Neural progenitor cell (in vitro differentiated cells): ENCODE measurements around the gene VAV2. TPM values are rescaled to one million over a fixed set of nuclear protein-coding genes. Genes with fewer than 3 reads are reported as not detected.

Source experiments
- DNase-seq: peaks from one replicate; pipeline ENCODE4 v3.0.0-alpha.2; 2016; ENCODE audit warnings: low spot score
- H2AFZ ChIP-seq: fragments of 200-600 bp; sonication (generic); replicated peaks from 2 replicates; pipeline ENCODE4 v1.6.1; 2016; ENCODE audit warnings: antibody characterized with exemption
- H3F3A ChIP-seq: fragments of 200-600 bp; sonication (generic); 2 replicates; pipeline ENCODE4 v1.6.1; 2016; ENCODE audit warnings: antibody characterized with exemption, low read depth
- H3K27ac ChIP-seq: fragments of 200-600 bp; sonication (generic); 2 replicates; pipeline ENCODE4 v1.5.1; 2016; ENCODE audit warnings: mild to moderate bottlenecking
- H3K27me3 ChIP-seq: fragments of 200-600 bp; sonication (generic); 2 replicates; pipeline ENCODE4 v1.6.1; 2016; ENCODE audit warnings: mild to moderate bottlenecking, moderate library complexity
- H3K36me3 ChIP-seq: fragments of 200-600 bp; sonication (generic); 2 replicates; pipeline ENCODE4 v1.5.1; 2016
- H3K4me1 ChIP-seq: fragments of 200-600 bp; sonication (generic); 2 replicates; pipeline ENCODE4 v1.6.1; 2016; ENCODE audit warnings: mixed run types
- H3K4me2 ChIP-seq: fragments of 200-600 bp; sonication (generic); 2 replicates; pipeline ENCODE4 v1.6.1; 2016
- H3K4me3 ChIP-seq: fragments of 200-600 bp; sonication (generic); 2 replicates; pipeline ENCODE4 v1.5.1; 2016
- H3K79me2 ChIP-seq: fragments of 200-600 bp; sonication (generic); 2 replicates; pipeline ENCODE4 v1.6.1; 2016; ENCODE audit warnings: low read depth
- H3K9ac ChIP-seq: fragments of 200-600 bp; sonication (generic); 2 replicates; pipeline ENCODE4 v1.6.1; 2016
- H3K9me3 ChIP-seq: fragments of 200-600 bp; sonication (generic); 2 replicates; pipeline ENCODE4 v1.5.1; 2016; ENCODE audit warnings: low read depth
- H4K20me1 ChIP-seq: fragments of 200-600 bp; sonication (generic); 2 replicates; pipeline ENCODE4 v1.6.1; 2016; ENCODE audit warnings: low read depth
- H3K27ac Mint-ChIP-seq: 3 replicates; pipeline ENCODE4 v1.8.0; 2021; ENCODE audit warnings: mixed read lengths
- H3K27me3 Mint-ChIP-seq: 2 replicates; pipeline ENCODE4 v1.8.0; 2022; ENCODE audit warnings: low read depth, mild to moderate bottlenecking, inconsistent platforms, moderate library complexity, mixed read lengths; ENCODE audit not compliant: insufficient read depth
- H3K36me3 Mint-ChIP-seq: 3 replicates; pipeline ENCODE4 v1.8.0; 2021; ENCODE audit warnings: mixed read lengths
- H3K4me1 Mint-ChIP-seq: 3 replicates; pipeline ENCODE4 v1.8.0; 2021; ENCODE audit warnings: mixed read lengths
- H3K4me3 Mint-ChIP-seq: 3 replicates; pipeline ENCODE4 v1.8.0; 2021; ENCODE audit warnings: mild to moderate bottlenecking, moderate library complexity, mixed read lengths
- H3K9me3 Mint-ChIP-seq: 3 replicates; pipeline ENCODE4 v1.8.0; 2020; ENCODE audit warnings: mixed read lengths
- CTCF ChIP-seq: fragments of 200-600 bp; sonication (generic); IDR thresholded peaks from 2 replicates; pipeline ENCODE4 v1.5.1; 2017; ENCODE audit warnings: antibody characterized with exemption, mild to moderate bottlenecking
- EZH2 ChIP-seq: fragments of 200-600 bp; sonication (generic); IDR thresholded peaks from 2 replicates; pipeline ENCODE4 v1.6.1; 2017; ENCODE audit warnings: antibody characterized with exemption, mild to moderate bottlenecking, moderate library complexity
- EZH2phosphoT487 ChIP-seq: fragments of 200-600 bp; sonication (generic); IDR thresholded peaks from 2 replicates; pipeline ENCODE4 v1.6.1; 2017; ENCODE audit warnings: antibody characterized with exemption
- total RNA-seq: library from RNA; depleted of rRNA; stranded (reverse); fragments of >200 nt; gene quantifications from 2 replicates; pipeline ENCODE4 v1.2.3, GENCODE V29; 2015; ENCODE audit warnings: low replicate concordance

The VAV2 gene
- total RNA-seq, 1 donor from 2014 or later, result 12.9 TPM

GRCh38 chr9:133742251-133742650 is 249.9 kb downstream of the VAV2 start:
- H3K27ac ChIP-seq, result no peak overlapping the region
- no peak overlapping the region for H3K4me3 Mint-ChIP-seq
- no peaks in the 10 kb centered on the region for H3K9me3 Mint-ChIP-seq
- no peaks in the 10 kb centered on the region for H3K36me3 Mint-ChIP-seq
- H4K20me1 ChIP-seq, result no peaks in the 10 kb centered on the region
- H3K4me1 ChIP-seq, result peaks cover 13% of the 10 kb centered on the region
- H3K4me2 ChIP-seq, result no peak overlapping the region
- no peak for TF ChIP-seq EZH2phosphoT487
- TF ChIP-seq CTCF, result no peak
- TF ChIP-seq EZH2, result no peak
- no peaks in the 10 kb centered on the region for H3K36me3 ChIP-seq
- no peaks in the 10 kb centered on the region for H3K27me3 ChIP-seq
- no peak for DNase-seq
- no peak overlapping the region for H3K4me3 ChIP-seq
- peaks cover 2% of the 10 kb centered on the region for H3K27me3 Mint-ChIP-seq
- no peaks in the 10 kb centered on the region for H3F3A ChIP-seq
- H3K9me3 ChIP-seq, result no peaks in the 10 kb centered on the region
- no peaks in the 10 kb centered on the region for H3K79me2 ChIP-seq
- no peak overlapping the region for H3K27ac Mint-ChIP-seq
- no peak overlapping the region for H2AFZ ChIP-seq
- no peak overlapping the region for H3K9ac ChIP-seq
- peaks cover 17% of the 10 kb centered on the region for H3K4me1 Mint-ChIP-seq

- TF ChIP-seq EZH2 (no peak), CTCF (no peak), EZH2phosphoT487 (no peak)
- Histone ChIP-seq H3F3A (no peaks in the 10 kb centered on the region), H3K4me1 (peaks cover 13% of the 10 kb centered on the region), H3K27ac (no peak overlapping the region), H3K36me3 (no peaks in the 10 kb centered on the region), H3K4me2 (no peak overlapping the region), H3K4me3 (no peak overlapping the region), H4K20me1 (no peaks in the 10 kb centered on the region), H3K9ac (no peak overlapping the region), H2AFZ (no peak overlapping the region), H3K9me3 (no peaks in the 10 kb centered on the region), H3K27me3 (no peaks in the 10 kb centered on the region), H3K79me2 (no peaks in the 10 kb centered on the region)
- peaks cover 2% of the 10 kb centered on the region for H3K27me3 Mint-ChIP-seq
- H3K9me3 Mint-ChIP-seq, result no peaks in the 10 kb centered on the region
- H3K4me1 Mint-ChIP-seq, result peaks cover 17% of the 10 kb centered on the region
- H3K4me3 Mint-ChIP-seq, result no peak overlapping the region
- no peak overlapping the region for H3K27ac Mint-ChIP-seq
- DNase-seq, result no peak
- H3K36me3 Mint-ChIP-seq, result no peaks in the 10 kb centered on the region
Measured at GRCh38 chr9:133741716-133742115, 250.4 kb downstream of the VAV2 start.

DNA sequence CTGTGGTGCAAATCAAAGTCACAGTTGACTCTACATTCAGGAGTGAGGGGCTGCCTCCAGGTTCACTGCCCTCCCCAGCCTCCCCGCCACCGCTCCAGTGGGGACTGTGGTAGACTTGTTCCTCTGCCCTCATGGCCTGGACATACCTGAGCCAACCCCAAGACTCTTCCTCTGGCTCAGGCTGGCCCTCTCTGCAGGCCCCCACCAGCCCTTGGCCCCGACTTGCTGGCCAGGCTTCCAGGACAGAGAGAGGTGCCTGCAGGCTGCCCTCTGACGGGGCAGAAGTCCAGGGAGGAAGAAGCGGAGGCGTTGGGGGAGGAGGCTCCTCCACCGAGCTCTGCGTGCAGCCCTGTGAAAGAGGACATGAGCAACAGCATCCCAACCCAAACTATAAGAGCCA is 251.2 kb downstream of the VAV2 start:
- Histone ChIP-seq H2AFZ (no peak overlapping the region), H3K27me3 (no peaks in the 10 kb centered on the region), H3K79me2 (no peaks in the 10 kb centered on the region), H3K4me2 (no peak overlapping the region), H3K9ac (no peak overlapping the region), H3F3A (no peaks in the 10 kb centered on the region), H3K36me3 (no peaks in the 10 kb centered on the region), H3K9me3 (no peaks in the 10 kb centered on the region), H4K20me1 (no peaks in the 10 kb centered on the region), H3K27ac (no peak overlapping the region), H3K4me1 (peaks cover 13% of the 10 kb centered on the region), H3K4me3 (no peak overlapping the region)
- TF ChIP-seq EZH2 (no peak), EZH2phosphoT487 (no peak), CTCF (no peak)
- Mint-ChIP-seq H3K27me3 (peaks cover 2% of the 10 kb centered on the region), H3K36me3 (no peaks in the 10 kb centered on the region), H3K4me3 (no peak overlapping the region), H3K4me1 (peaks cover 20% of the 10 kb centered on the region), H3K27ac (no peak overlapping the region), H3K9me3 (no peaks in the 10 kb centered on the region)
- DNase-seq, result no peak
